OCI-LY1 (cell line): Measurements from ENCODE around the gene ERCC5.

ENCODE experiments used
- CTCF ChIP-seq: fragments of 200-600 bp; sonication (generic), shearing (Covaris generic); IDR thresholded peaks from 2 replicates; pipeline ENCODE4 v1.5.1; 2017; ENCODE audit warnings: mild to moderate bottlenecking, antibody characterized with exemption, low read length, moderate library complexity, mixed read lengths
- EZH2 ChIP-seq: fragments of 200-600 bp; sonication (generic), shearing (Covaris generic); IDR thresholded peaks from 2 replicates; pipeline ENCODE4 v1.8.0; 2017; ENCODE audit warnings: borderline replicate concordance, mixed run types, mild to moderate bottlenecking, antibody characterized with exemption, low read length, moderate library complexity, mixed read lengths

- TF ChIP-seq CTCF (no peak), EZH2 (no peak)
Observed at GRCh38 chr13:102905905-102906771, 60.3 kb downstream of the ERCC5 start.
